Measurements from ENCODE around the gene AGPAT1. TPM values are rescaled to one million over a fixed set of nuclear protein-coding genes. Genes with fewer than 3 reads are reported as not detected.

The AGPAT1 gene
- total and polyA plus RNA-seq, 5 donors from 2014 or later: 11.8 to 23.9 (median 14.6) TPM

GRCh38 chr6:32118782-32119628 lies 56.9 kb downstream of the AGPAT1 start:
- no peak overlapping the region for H3K4me3 Mint-ChIP-seq
- peaks cover 35% of the 10 kb centered on the region for H3K36me3 Mint-ChIP-seq
- peak; percentile 45 to 75 (median 57) for DNase-seq
- H3K27me3 Mint-ChIP-seq: no peaks in the 10 kb centered on the region
- H3K36me3 ChIP-seq (ENCODE audit: control insufficient read depth, insufficient read depth, low read length): peaks cover 79% of the 10 kb centered on the region
- H3K4me1 Mint-ChIP-seq: peaks cover under 1 to 18% (median 13%) of the 10 kb centered on the region in 4 donors
- peak; percentile 70 to 76 for ATAC-seq (ENCODE audit: low read depth in 2 of 2)
- H3K9me3 Mint-ChIP-seq: peaks cover 0 to 1% (median 0%) of the 10 kb centered on the region in 7 donors
- H3K4me1 ChIP-seq (ENCODE audit: control insufficient read depth, insufficient read depth, low read length, poor library complexity, severe bottlenecking): no peaks in the 10 kb centered on the region
- no peaks in the 10 kb centered on the region for H3K27me3 ChIP-seq (ENCODE audit: control insufficient read depth, insufficient read depth, low read length)
- H3K27ac ChIP-seq (ENCODE audit: insufficient read depth, low read length, poor library complexity, severe bottlenecking): no peak overlapping the region
- no peaks in the 10 kb centered on the region for H3K9me3 ChIP-seq (ENCODE audit: control insufficient read depth in 2 of 2, low read length in 2 of 2)
- H3K27ac Mint-ChIP-seq: peak overlapping the region in 2 of 3 donors; percentile 36 to 89
- no peak overlapping the region for H3K4me3 ChIP-seq (ENCODE audit: low read depth, low read length)

Other genes starting within 250 kb of the AGPAT1 start
- gene C2, start 248.4 kb downstream of the AGPAT1 start, total RNA-seq: 1.3 TPM
- under 1 TPM in 1 of 4 donors, not detected in 3; 0.47 TPM for gene C2, start 248.4 kb downstream of the AGPAT1 start, polyA plus RNA-seq
- 0.64 TPM for gene CFB, start 230.0 kb downstream of the AGPAT1 start, total RNA-seq
- gene CFB, start 230.0 kb downstream of the AGPAT1 start, polyA plus RNA-seq: 1 to 10 TPM in 3 of 4 donors, under 1 TPM in 1; 0.68 to 1.9 (median 1.6) TPM
- 51.4 TPM for gene NELFE, start 217.1 kb downstream of the AGPAT1 start, total RNA-seq
- gene NELFE, start 217.1 kb downstream of the AGPAT1 start, polyA plus RNA-seq: 10 to 100 TPM; 52.9 to 62.3 (median 60.5) TPM
- 101 TPM for gene SKIC2, start 216.9 kb downstream of the AGPAT1 start, total RNA-seq
- gene SKIC2, start 216.9 kb downstream of the AGPAT1 start, polyA plus RNA-seq: 10 to 100 TPM; 16.2 to 20.9 (median 17.5) TPM
- gene DXO, start 203.9 kb downstream of the AGPAT1 start, total RNA-seq: 47.7 TPM
- gene DXO, start 203.9 kb downstream of the AGPAT1 start, polyA plus RNA-seq: 10 to 100 TPM in 2 of 4 donors, 1 to 10 TPM in 2; 8.4 to 10.5 (median 9.6) TPM
- gene C4A, start 194.0 kb downstream of the AGPAT1 start, total RNA-seq: 4.0 TPM
- under 1 TPM in 2 of 4 donors, not detected in 2; 0.28 to 0.30 TPM for gene C4A, start 194.0 kb downstream of the AGPAT1 start, polyA plus RNA-seq
- 3.6 TPM for gene C4B, start 161.3 kb downstream of the AGPAT1 start, total RNA-seq
- under 1 TPM in 1 of 4 donors, not detected in 3; 0.52 TPM for gene C4B, start 161.3 kb downstream of the AGPAT1 start, polyA plus RNA-seq
- gene CYP21A2, start 137.7 kb downstream of the AGPAT1 start, total RNA-seq: not detected
- gene CYP21A2, start 137.7 kb downstream of the AGPAT1 start, polyA plus RNA-seq: not detected
- 11.2 TPM for gene TNXB, start 66.7 kb downstream of the AGPAT1 start, total RNA-seq
- under 1 TPM in 2 of 4 donors, not detected in 2; 0.15 to 0.46 TPM for gene TNXB, start 66.7 kb downstream of the AGPAT1 start, polyA plus RNA-seq
- 117 TPM for gene ATF6B, start 47.8 kb downstream of the AGPAT1 start, total RNA-seq
- 10 to 100 TPM; 20.0 to 27.7 (median 24.2) TPM for gene ATF6B, start 47.8 kb downstream of the AGPAT1 start, polyA plus RNA-seq
- 1.5 TPM for gene FKBPL, start 45.8 kb downstream of the AGPAT1 start, total RNA-seq
- gene FKBPL, start 45.8 kb downstream of the AGPAT1 start, polyA plus RNA-seq: 1 to 10 TPM; 1.2 to 1.5 (median 1.4) TPM
- 0.39 TPM for gene PRRT1, start 24.1 kb downstream of the AGPAT1 start, total RNA-seq
- gene PRRT1, start 24.1 kb downstream of the AGPAT1 start, polyA plus RNA-seq: under 1 TPM in 3 of 4 donors, not detected in 1; 0.13 to 0.55 (median 0.18) TPM
- 4.8 TPM for gene PPT2, start 21.9 kb downstream of the AGPAT1 start, total RNA-seq
- gene PPT2, start 21.9 kb downstream of the AGPAT1 start, polyA plus RNA-seq: 1 to 10 TPM; 3.1 to 6.2 (median 5.4) TPM
- 9.9 TPM for gene EGFL8, start 11.5 kb downstream of the AGPAT1 start, total RNA-seq
- gene EGFL8, start 11.5 kb downstream of the AGPAT1 start, polyA plus RNA-seq: under 1 TPM in 1 of 4 donors, not detected in 3; 0.60 TPM
- 30.0 TPM for gene RNF5, start 2.3 kb upstream of the AGPAT1 start, total RNA-seq
- 100 to 1,000 TPM; 117 to 135 (median 131) TPM for gene RNF5, start 2.3 kb upstream of the AGPAT1 start, polyA plus RNA-seq
- gene AGER, start 8.2 kb upstream of the AGPAT1 start, total RNA-seq: 27.8 TPM
- under 1 TPM in 2 of 4 donors, not detected in 2; 0.44 to 0.52 TPM for gene AGER, start 8.2 kb upstream of the AGPAT1 start, polyA plus RNA-seq
- 106 TPM for gene PBX2, start 14.1 kb upstream of the AGPAT1 start, total RNA-seq
- gene PBX2, start 14.1 kb upstream of the AGPAT1 start, polyA plus RNA-seq: 1 to 10 TPM; 1.7 to 2.7 (median 1.9) TPM
- gene GPSM3, start 16.6 kb upstream of the AGPAT1 start, total RNA-seq: 202 TPM
- 100 to 1,000 TPM in 2 of 4 donors, 10 to 100 TPM in 2; 82.4 to 109 (median 96.1) TPM for gene GPSM3, start 16.6 kb upstream of the AGPAT1 start, polyA plus RNA-seq
- 0.86 TPM for gene NOTCH4, start 48.0 kb upstream of the AGPAT1 start, total RNA-seq
- gene NOTCH4, start 48.0 kb upstream of the AGPAT1 start, polyA plus RNA-seq: under 1 TPM in 3 of 4 donors, not detected in 1; 0.36 to 0.86 (median 0.40) TPM
- gene TSBP1, start 195.8 kb upstream of the AGPAT1 start, total RNA-seq: not detected
- not detected for gene TSBP1, start 195.8 kb upstream of the AGPAT1 start, polyA plus RNA-seq
- not detected for gene BTNL2, start 231.1 kb upstream of the AGPAT1 start, total RNA-seq
- gene BTNL2, start 231.1 kb upstream of the AGPAT1 start, polyA plus RNA-seq: not detected